B cell (primary cell): ENCODE results near the gene SPECC1L. TPM values are rescaled to one million over a fixed set of nuclear protein-coding genes. Genes with fewer than 3 reads are reported as not detected.
A peak's percentile ranks its signal among the peaks of the same experiment; 100 is the strongest.

Experiments
- ATAC-seq: fragments of 200-7000 bp; cut with Tn5 transposase; one replicate; pipeline ENCODE4 v1.10.0; 2021; ENCODE audit warnings: low read depth, mild to moderate bottlenecking, moderate number of reproducible peaks, moderate library complexity
- CTCF ChIA-PET: fragments of 350-600 bp; sonication (Branson Sonifier 250); formaldehyde crosslinking; loops from one replicate; lab custom pipeline; 2021; ENCODE audit warnings: antibody characterized with exemption, inconsistent platforms; lab: Charles Lee
- POLR2A ChIA-PET: fragments of 350-600 bp; sonication (Branson Sonifier 250); formaldehyde crosslinking; loops from one replicate; lab custom pipeline; 2021; ENCODE audit warnings: antibody characterized with exemption; lab: Charles Lee
- DNase-seq: peaks from one replicate; pipeline ENCODE4 v3.0.0; 2013
- H2AFZ ChIP-seq: 2 replicates; pipeline ENCODE4 v1.6.1; 2012; ENCODE audit warnings: mild to moderate bottlenecking, low read depth, low read length; ENCODE audit not compliant: insufficient read depth, poor library complexity, severe bottlenecking
- H3K27ac ChIP-seq, 2 donors: 1 replicate in 1 of 2; 2 replicates in 1 of 2; pipeline ENCODE4 v1.5.1; 2012 to 2013; ENCODE audit warnings: low read length in 2 of 2, mild to moderate bottlenecking in 2 of 2, moderate library complexity in 1 of 2
- H3K27me3 ChIP-seq, 4 experiments: fragments of 200-600 bp in 1 of 4; sonication (generic) in 1 of 4; replicated peaks in 1 of 4; 1 replicate in 2 of 4; 2 replicates in 2 of 4; pipeline versions ENCODE4 v1.6.1 to v1.7.0; 2013 to 2016; ENCODE audit warnings: low read length in 3 of 4, mild to moderate bottlenecking in 2 of 4, mixed read lengths in 1 of 4, moderate library complexity in 1 of 4; ENCODE audit not compliant: insufficient read depth in 4 of 4, control insufficient read depth in 3 of 4; ENCODE audit errors: control extremely low read depth in 1 of 4
- H3K36me3 ChIP-seq, 2 experiments: replicated peaks in 1 of 2; 1 replicate in 1 of 2; 2 replicates in 1 of 2; pipeline versions ENCODE4 v1.6.1 to v1.7.1; 2013; ENCODE audit warnings: low read length in 1 of 2; ENCODE audit not compliant: insufficient read depth in 2 of 2, control insufficient read depth in 1 of 2; ENCODE audit errors: control extremely low read depth in 1 of 2, extremely low read depth in 1 of 2
- H3K4me1 ChIP-seq, 2 donors: fragments of 200-600 bp in 1 of 2; sonication (generic) in 1 of 2; 1 replicate in 1 of 2; 2 replicates in 1 of 2; pipeline versions ENCODE4 v1.5.1 to v1.6.1; 2013 to 2017; ENCODE audit warnings: low read length in 2 of 2; ENCODE audit not compliant: control insufficient read depth in 2 of 2, insufficient read depth in 2 of 2
- H3K4me2 ChIP-seq: replicated peaks from 2 replicates; pipeline ENCODE3; 2012; ENCODE audit warnings: mild to moderate bottlenecking, low read depth, low read length; ENCODE audit not compliant: poor library complexity, severe bottlenecking
- H3K4me3 ChIP-seq, 5 experiments: fragments of 200-600 bp in 1 of 5; sonication (generic) in 1 of 5; 1 replicate in 3 of 5; 2 replicates in 2 of 5; pipeline versions ENCODE4 v1.5.1 to v1.7.0; 2011 to 2016; ENCODE audit warnings: low read length in 4 of 5, mild to moderate bottlenecking in 4 of 5, low read depth in 2 of 5, control low read depth in 1 of 5, moderate library complexity in 1 of 5; ENCODE audit not compliant: insufficient read depth in 1 of 5; ENCODE audit errors: control extremely low read depth in 1 of 5, extremely low read depth in 1 of 5
- H3K79me2 ChIP-seq: fragments of 200-600 bp; sonication (generic); one replicate; pipeline ENCODE4 v1.6.0; 2016; ENCODE audit warnings: low read length; ENCODE audit not compliant: control insufficient read depth, insufficient read depth
- H3K9ac ChIP-seq: fragments of 200-600 bp; sonication (generic); 2 replicates; pipeline ENCODE4 v1.6.1; 2017; ENCODE audit warnings: mild to moderate bottlenecking, low read length, moderate library complexity
- H3K9me3 ChIP-seq, 3 donors: one replicate each; pipeline versions ENCODE4 v1.6.1 to v1.7.1; 2013; ENCODE audit warnings: low read length in 2 of 3; ENCODE audit not compliant: control insufficient read depth in 2 of 3, insufficient read depth in 1 of 3; ENCODE audit errors: control extremely low read depth in 1 of 3
- H4K20me1 ChIP-seq: 2 replicates; pipeline ENCODE4 v1.6.0; 2012; ENCODE audit warnings: mild to moderate bottlenecking, low read length; ENCODE audit not compliant: insufficient read depth, control insufficient read depth, poor library complexity, severe bottlenecking
- H3K27ac Mint-ChIP-seq: one replicate; pipeline ENCODE4 v1.8.0; 2021; ENCODE audit warnings: mixed read lengths
- H3K27me3 Mint-ChIP-seq: one replicate; pipeline ENCODE4 v1.8.0; 2021; ENCODE audit warnings: mixed read lengths
- H3K4me1 Mint-ChIP-seq: one replicate; pipeline ENCODE4 v1.8.0; 2021; ENCODE audit warnings: mixed read lengths
- H3K4me3 Mint-ChIP-seq: one replicate; pipeline ENCODE4 v1.8.0; 2021; ENCODE audit warnings: mixed read lengths
- H3K9me3 Mint-ChIP-seq: one replicate; pipeline ENCODE4 v1.8.0; 2022; ENCODE audit warnings: mixed read lengths; ENCODE audit not compliant: insufficient read depth
- CTCF ChIP-seq: fragments of 200-600 bp; IDR thresholded peaks from one replicate; pipeline ENCODE4 v1.8.0; 2022; ENCODE audit warnings: antibody characterized with exemption, mild to moderate bottlenecking
- EZH2 ChIP-seq: IDR thresholded peaks from 2 replicates; pipeline ENCODE4 v1.6.1; 2012; ENCODE audit warnings: borderline replicate concordance, low read depth, mild to moderate bottlenecking, moderate library complexity, low read length; ENCODE audit not compliant: insufficient read depth, poor library complexity, severe bottlenecking
- WGBS: methylation state at CpG from one replicate; pipeline ENCODE4 v1.1.5; 2013; ENCODE audit warnings: missing lambda C conversion rate; ENCODE audit not compliant: insufficient coverage; 5-methylcytosine and 5-hydroxymethylcytosine counted together
- intact Hi-C: fragments of 100-400 bp; cut with micrococcal nuclease; formaldehyde crosslinking; loops from one replicate; pipeline ENCODE4 v1.10.0; 2022
- polyA plus RNA-seq: library from polyadenylated mRNA; depleted of rRNA; stranded (reverse); fragments of >200 nt; gene quantifications from 2 replicates; pipeline ENCODE4 v1.2.3, GENCODE V29; 2012
- total RNA-seq, 2 donors: library from RNA; stranded (reverse); fragments of 120-200 nt in 1 of 2; gene quantifications; 1 replicate in 1 of 2; 2 replicates in 1 of 2; pipeline versions ENCODE4 v1.2.3 to v1.2.4, GENCODE V29; 2013 to 2022

The SPECC1L gene
- total and polyA plus RNA-seq, 2 donors (not counting 1 experiment from before 2014, with no cell fraction given), result 14.4 to 85.3 TPM

GRCh38 chr22:24427500-24428164 lies 157.0 kb downstream of the SPECC1L start, which contains the start of gene ADORA2A:
Gene ADORA2A, plus strand, starts transcription at chr22:24427599. Its CDS starts 5,806 bp downstream, at chr22:24433405.
- peaks cover 76 to 87% of the 10 kb centered on the region in 2 donors for H3K4me1 ChIP-seq
- peak within 1 kb of the TSS; percentile 80 for H2AFZ ChIP-seq
- H3K27ac Mint-ChIP-seq, result peak within 1 kb of the TSS; percentile 99
- peaks cover 91% of the 10 kb centered on the region for H3K79me2 ChIP-seq
- DNase-seq, result peak; percentile 96
- H3K9me3 ChIP-seq, result no peaks in the 10 kb centered on the region
- H3K4me2 ChIP-seq, result peak within 1 kb of the TSS; percentile 84
- H3K36me3 ChIP-seq, result peaks cover 0 to 3% of the 10 kb centered on the region in 2 experiments
- no peaks in the 10 kb centered on the region for H3K9me3 Mint-ChIP-seq
- peaks cover 79% of the 10 kb centered on the region for H3K4me1 Mint-ChIP-seq
- peak; percentile 76 for ATAC-seq
- peak within 1 kb of the TSS; percentile 59 to 67 (median 65) for H3K4me3 ChIP-seq
- no peaks in the 10 kb centered on the region for H4K20me1 ChIP-seq
- H3K4me3 Mint-ChIP-seq, result peak within 1 kb of the TSS; percentile 83
- ChIA-PET POLR2A (interaction anchor here (0.6 to 3.8 kb wide), 7 partner anchors 9 to 584 kb away, joined by 3 to 42 read pairs (median 4); partner anchors contain the start of gene GUCD1), CTCF (interaction anchor here (1.0 to 14.5 kb wide), 8 partner anchors 8 to 97 kb away, joined by 3 to 173 read pairs (median 15); no protein-coding TSS in a partner anchor)
- TF ChIP-seq CTCF, result no peak
- TF ChIP-seq EZH2, result no peak
- peak within 1 kb of the TSS; percentile 66 for H3K9ac ChIP-seq
- intact Hi-C loops, result loop anchor here (1.0 to 2.0 kb wide), 3 partner anchors 11 to 127 kb away; partner anchors contain the start of genes GUCD1 and SNRPD3
- peak within 1 kb of the TSS; percentile 98 to 99 for H3K27ac ChIP-seq
- peaks cover 0 to under 1% (median 0%) of the 10 kb centered on the region in 4 experiments for H3K27me3 ChIP-seq
- H3K27me3 Mint-ChIP-seq, result no peaks in the 10 kb centered on the region
- WGBS, result under 1% methylated on average over 17 of the region's 22 CpGs
